Natural killer cell (primary cell): ENCODE data around the gene SSX2IP. TPM values are rescaled to one million over a fixed set of nuclear protein-coding genes. Genes with fewer than 3 reads are reported as not detected.

Experiments used
- ATAC-seq, 3 donors: fragments of 150-1000 bp in 2 of 3; fragments of 200-7000 bp in 1 of 3; cut with Tn5 transposase; 1 replicate in 1 of 3; 2 replicates in 2 of 3; pipeline ENCODE4 v1.10.0; 2021; ENCODE audit warnings: mild to moderate bottlenecking in 2 of 3, moderate library complexity in 2 of 3
- DNase-seq, 2 donors: peaks; one replicate each; pipeline versions ENCODE4 v3.0.0 to v3.0.0-alpha.2; 2013 to 2021; ENCODE audit warnings: mixed read lengths in 1 of 2
- H3K27ac ChIP-seq: one replicate; pipeline ENCODE4 v1.5.1; 2013; ENCODE audit warnings: mild to moderate bottlenecking, low read length
- H3K27me3 ChIP-seq: one replicate; pipeline ENCODE4 v1.6.1; 2013; ENCODE audit warnings: low read length; ENCODE audit not compliant: control insufficient read depth, insufficient read depth
- H3K36me3 ChIP-seq: one replicate; pipeline ENCODE4 v1.6.1; 2013; ENCODE audit warnings: low read length; ENCODE audit not compliant: control insufficient read depth, insufficient read depth
- H3K4me1 ChIP-seq: one replicate; pipeline ENCODE4 v1.6.1; 2013; ENCODE audit warnings: low read length; ENCODE audit not compliant: control insufficient read depth, insufficient read depth
- H3K4me3 ChIP-seq: one replicate; pipeline ENCODE4 v1.5.1; 2013; ENCODE audit warnings: low read length
- H3K9me3 ChIP-seq: one replicate; pipeline ENCODE4 v1.6.1; 2013; ENCODE audit warnings: low read length; ENCODE audit not compliant: control insufficient read depth, insufficient read depth
- H3K27ac Mint-ChIP-seq, 2 donors: one replicate each; pipeline ENCODE4 v1.8.0; 2022; ENCODE audit warnings: mild to moderate bottlenecking in 2 of 2, mixed read lengths in 2 of 2, moderate library complexity in 1 of 2
- H3K27me3 Mint-ChIP-seq, 2 donors: one replicate each; pipeline ENCODE4 v1.8.0; 2022; ENCODE audit warnings: low read depth in 2 of 2, mixed read lengths in 2 of 2
- H3K36me3 Mint-ChIP-seq: one replicate; pipeline ENCODE4 v1.8.0; 2022; ENCODE audit warnings: mixed read lengths
- H3K4me1 Mint-ChIP-seq, 2 donors: one replicate each; pipeline ENCODE4 v1.8.0; 2022; ENCODE audit warnings: mixed read lengths in 2 of 2
- H3K4me3 Mint-ChIP-seq: one replicate; pipeline ENCODE4 v1.8.0; 2022; ENCODE audit warnings: mild to moderate bottlenecking, moderate library complexity, mixed read lengths
- H3K9me3 Mint-ChIP-seq, 2 donors: one replicate each; pipeline ENCODE4 v1.8.0; 2022; ENCODE audit warnings: mixed read lengths in 2 of 2
- CTCF ChIP-seq: fragments of 200-600 bp; IDR thresholded peaks from one replicate; pipeline ENCODE4 v1.8.0; 2022; ENCODE audit warnings: antibody characterized with exemption
- WGBS: methylation state at CpG from one replicate; pipeline ENCODE4 v1.1.7; 2013; ENCODE audit warnings: missing lambda C conversion rate; ENCODE audit not compliant: insufficient coverage; 5-methylcytosine and 5-hydroxymethylcytosine counted together
- intact Hi-C: fragments of 100-400 bp; cut with micrococcal nuclease; formaldehyde crosslinking; loops from one replicate; pipeline ENCODE4 v1.14.2; 2022
- total RNA-seq, 4 donors: library from RNA; stranded (reverse); fragments of 120-200 nt in 1 of 4; gene quantifications; one replicate each; pipeline versions ENCODE4 v1.2.3 to v1.2.4, GENCODE V29; 2013 to 2022

Gene SSX2IP
- total RNA-seq, 3 donors from 2014 or later (not counting 1 experiment from before 2014, with no cell fraction given): 24.2 to 35.8 (median 27.2) TPM

- 100% methylated on average over 2 of the region's 3 CpGs for WGBS
- peak overlapping the region; percentile 10 to 77 for H3K27ac Mint-ChIP-seq
- peaks cover 42 to 61% of the 10 kb centered on the region in 2 donors for H3K4me1 Mint-ChIP-seq
Observed at GRCh38 chr1:84674705-84675104, 15.6 kb downstream of the SSX2IP start.

GRCh38 chr1:84674021-84674420 is 16.2 kb downstream of the SSX2IP start:
- Mint-ChIP-seq H3K27me3 (no peaks in the 10 kb centered on the region), H3K27ac (peak overlapping the region; percentile 10 to 77), H3K4me1 (peaks cover 37 to 60% of the 10 kb centered on the region in 2 donors), H3K4me3 (no peak overlapping the region), H3K9me3 (no peaks in the 10 kb centered on the region), H3K36me3 (no peaks in the 10 kb centered on the region)
- no peak for TF ChIP-seq CTCF
- no CpG with 5 or more reads among the region's 2 CpGs for WGBS
- no peak overlapping the region for H3K27ac ChIP-seq
- DNase-seq (no peak), ATAC-seq (no peak)
- no peaks in the 10 kb centered on the region for H3K9me3 ChIP-seq
- peaks cover 2% of the 10 kb centered on the region for H3K36me3 ChIP-seq
- H3K4me1 ChIP-seq: peaks cover 4% of the 10 kb centered on the region
- no peaks in the 10 kb centered on the region for H3K27me3 ChIP-seq
- intact Hi-C loops: no loop called here
- no peak overlapping the region for H3K4me3 ChIP-seq

More at GRCh38 chr1:84674705-84675104, 15.6 kb downstream of the SSX2IP start:
- Mint-ChIP-seq H3K9me3 (no peaks in the 10 kb centered on the region), H3K36me3 (no peaks in the 10 kb centered on the region), H3K27me3 (no peaks in the 10 kb centered on the region), H3K4me3 (no peak overlapping the region)
- intact Hi-C loops: no loop called here
- TF ChIP-seq CTCF: no peak
- H3K4me3 ChIP-seq: no peak overlapping the region
- ATAC-seq (no peak), DNase-seq (no peak)
- no peaks in the 10 kb centered on the region for H3K9me3 ChIP-seq
- peaks cover 4% of the 10 kb centered on the region for H3K4me1 ChIP-seq
- H3K27me3 ChIP-seq: no peaks in the 10 kb centered on the region
- no peak overlapping the region for H3K27ac ChIP-seq
- peaks cover under 1% of the 10 kb centered on the region for H3K36me3 ChIP-seq

- peak; percentile 32 to 65 (median 64) for ATAC-seq
- peak overlapping the region; percentile 77 to 82 for H3K27ac Mint-ChIP-seq
- TF ChIP-seq CTCF: no peak
Observed at GRCh38 chr1:84672080-84672854, 18.0 kb downstream of the SSX2IP start.

More at GRCh38 chr1:84672080-84672854, 18.0 kb downstream of the SSX2IP start:
- intact Hi-C loops: loop anchor here (1.0 kb wide), 1 partner anchor 17 kb away; no protein-coding TSS in a partner anchor
- DNase-seq: no peak
- Histone ChIP-seq H3K4me1 (peaks cover 4% of the 10 kb centered on the region), H3K36me3 (peaks cover 2% of the 10 kb centered on the region), H3K27me3 (no peaks in the 10 kb centered on the region), H3K4me3 (no peak overlapping the region), H3K9me3 (no peaks in the 10 kb centered on the region), H3K27ac (no peak overlapping the region)
- Mint-ChIP-seq H3K4me1 (peaks cover 34 to 58% of the 10 kb centered on the region in 2 donors), H3K9me3 (no peaks in the 10 kb centered on the region), H3K4me3 (peak overlapping the region; percentile 68), H3K36me3 (no peaks in the 10 kb centered on the region), H3K27me3 (no peaks in the 10 kb centered on the region)
- 48% methylated on average over 3 of the region's 3 CpGs for WGBS
